ENCODE results near the gene TMEM203.
"Not testable (repeated sequence)": the region's sequence is repeated elsewhere in the genome, so short reads cannot be mapped to it uniquely, and the experiment has no call there.

TMEM203 gene

DNA sequence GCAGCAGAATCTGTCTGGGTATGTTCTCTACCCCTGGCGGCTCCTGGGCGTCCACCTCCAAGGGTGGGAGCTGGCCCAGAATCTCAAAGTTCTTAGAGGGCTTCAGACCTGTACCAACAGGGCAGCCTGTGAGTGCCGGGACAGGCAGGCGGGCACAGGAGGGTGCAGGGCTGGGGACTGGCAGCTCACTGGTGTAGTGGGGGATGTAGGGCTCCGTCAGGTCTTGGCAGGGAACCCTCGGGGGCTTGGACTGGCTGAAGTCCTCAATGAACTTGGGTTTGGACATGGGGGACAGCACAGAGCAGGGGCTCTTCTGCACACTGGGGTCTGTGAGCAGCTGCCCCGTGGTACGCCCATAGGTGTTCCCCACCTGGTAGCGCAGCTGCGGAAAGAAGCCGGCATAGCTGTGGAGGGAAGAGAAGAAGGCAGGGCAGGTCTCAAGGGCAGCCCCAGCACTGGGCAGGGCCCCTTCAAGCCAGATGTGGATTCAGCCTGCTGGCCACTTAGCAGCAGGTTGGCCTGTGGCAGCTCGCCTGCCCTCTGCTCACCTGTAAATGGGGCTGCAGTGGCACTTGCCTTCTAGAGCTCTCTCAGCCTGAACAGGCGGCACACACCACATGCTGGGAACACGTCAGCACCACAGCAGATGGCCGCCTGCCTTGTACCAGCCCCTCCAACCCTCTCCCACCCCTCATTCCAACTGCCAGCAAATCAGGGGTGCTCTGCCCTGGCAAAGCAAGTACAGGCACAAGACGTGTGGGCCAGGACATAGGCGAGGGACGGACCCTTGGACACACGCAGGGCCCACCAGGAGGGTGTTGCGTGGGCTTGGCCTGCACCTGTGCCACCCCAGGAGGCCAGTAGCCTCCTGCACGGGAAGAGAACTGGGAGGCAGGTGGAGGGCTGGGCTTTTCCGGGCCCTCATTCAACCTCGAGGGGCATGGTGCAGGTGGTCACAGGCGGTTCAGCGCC is 40.3 kb upstream of the TMEM203 start:
- TF ChIP-seq ZNF274 (IDR thresholded peaks at IDR 0.05; ENCODE audit: low read depth, low read length), result no peak
- no peak overlapping the region for H3K4me3 ChIP-seq (ENCODE audit: low read length)

DNA sequence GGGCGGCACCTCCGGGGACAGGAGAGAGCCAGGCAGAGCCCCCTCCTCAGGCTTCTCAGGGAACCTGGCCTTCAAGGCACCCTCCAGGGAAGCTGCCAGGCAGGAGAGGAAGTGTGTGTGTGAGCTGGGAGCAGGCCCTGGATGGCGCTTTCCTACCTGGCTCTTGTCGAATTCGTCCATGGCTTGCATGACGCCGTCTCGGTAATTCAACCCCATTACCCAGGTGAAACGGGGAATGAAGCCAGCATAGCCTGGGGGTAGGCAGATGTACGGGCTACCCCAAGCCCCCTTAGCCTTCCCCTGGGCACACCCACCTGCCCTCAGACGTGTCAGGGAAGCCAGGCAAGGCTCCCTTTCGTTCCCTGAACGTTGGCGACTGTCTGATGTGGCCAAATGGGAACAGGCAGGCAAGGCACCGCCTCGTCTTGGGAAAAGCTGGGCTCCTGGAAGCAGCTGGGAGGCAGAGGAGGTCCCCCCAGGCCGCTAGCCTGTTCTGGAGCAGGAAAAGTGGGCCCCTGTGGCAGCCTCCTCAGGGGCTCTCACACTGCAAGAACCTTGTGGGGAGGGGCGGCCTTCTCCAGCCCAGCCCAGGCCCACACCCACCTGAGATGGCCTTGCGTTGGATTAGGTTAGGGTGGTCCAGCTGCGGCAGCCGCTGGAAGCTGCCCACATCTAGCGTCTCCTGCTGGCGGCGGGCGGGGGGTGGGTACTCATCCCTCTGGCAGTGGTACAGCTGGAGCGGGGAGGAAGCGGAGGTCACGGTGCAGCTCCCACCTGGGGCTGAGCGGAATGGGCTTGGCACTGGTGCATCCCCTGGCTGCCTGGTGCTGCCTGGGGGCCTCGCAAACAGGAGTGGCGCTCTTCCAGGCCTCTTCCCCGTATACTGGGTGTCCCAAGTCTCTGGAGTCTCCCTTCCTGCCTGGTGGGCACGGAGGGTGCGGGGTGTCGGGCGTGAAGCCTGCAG is 39.3 kb upstream of the TMEM203 start:
- H3K4me3 ChIP-seq (ENCODE audit: low read length), result no peak overlapping the region
- no peak for TF ChIP-seq ZNF274 (IDR thresholded peaks at IDR 0.05; ENCODE audit: low read depth, low read length)

DNA sequence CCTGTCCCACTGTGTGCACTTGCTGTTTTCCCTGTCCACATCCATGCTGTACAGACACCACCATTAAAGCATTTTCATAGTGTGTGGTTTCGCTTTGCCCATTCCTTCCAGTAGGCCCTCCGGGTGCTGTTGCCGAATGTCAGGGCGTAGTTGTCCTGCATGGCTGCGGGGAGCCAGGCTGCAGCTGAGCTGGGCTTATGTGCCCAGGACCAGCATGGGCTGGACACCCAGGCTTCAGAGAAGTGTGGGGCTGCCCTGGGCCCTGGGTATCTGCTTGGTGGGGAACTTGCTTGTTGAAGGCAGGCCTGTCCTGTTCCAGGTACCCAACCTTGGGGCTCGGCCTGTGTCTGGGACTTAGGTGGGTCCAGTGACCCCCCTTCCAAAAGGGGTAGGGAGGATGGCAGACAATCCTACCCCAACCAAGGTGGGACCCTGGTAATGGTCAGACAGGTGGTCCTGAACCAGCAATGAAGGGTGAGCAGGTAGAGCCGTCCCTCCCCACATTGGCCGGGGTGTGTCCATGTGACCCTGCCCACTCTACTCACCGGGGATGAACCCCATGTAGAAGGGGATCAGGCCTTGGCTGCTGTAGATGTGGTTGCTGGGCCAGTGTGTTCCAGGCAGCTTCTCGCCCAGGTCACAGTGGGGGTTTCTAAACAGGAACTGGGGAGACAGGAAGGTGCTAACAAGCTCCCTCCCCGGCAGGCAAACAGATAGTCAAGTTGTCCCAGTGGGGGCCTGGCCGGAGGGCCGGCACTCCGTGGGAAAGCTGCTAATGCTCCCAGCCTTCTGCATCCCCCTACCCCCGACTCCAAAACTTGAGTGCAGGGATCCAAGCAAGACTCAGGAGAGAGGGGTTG is 38.4 kb upstream of the TMEM203 start:
- no peak for TF ChIP-seq ZNF274 (IDR thresholded peaks at IDR 0.05; ENCODE audit: low read depth, low read length)
- H3K4me3 ChIP-seq (ENCODE audit: low read length), result no peak overlapping the region

DNA sequence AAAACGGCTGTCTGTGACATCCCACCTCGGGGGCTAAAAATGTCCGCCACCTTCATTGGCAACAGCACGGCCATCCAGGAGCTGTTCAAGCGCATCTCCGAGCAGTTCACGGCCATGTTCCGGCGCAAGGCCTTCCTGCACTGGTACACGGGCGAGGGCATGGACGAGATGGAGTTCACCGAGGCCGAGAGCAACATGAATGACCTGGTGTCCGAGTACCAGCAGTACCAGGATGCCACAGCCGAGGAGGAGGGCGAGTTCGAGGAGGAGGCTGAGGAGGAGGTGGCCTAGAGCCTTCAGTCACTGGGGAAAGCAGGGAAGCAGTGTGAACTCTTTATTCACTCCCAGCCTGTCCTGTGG is 37.8 kb upstream of the TMEM203 start:
- not testable (repeated sequence) for H3K4me3 ChIP-seq (ENCODE audit: low read length)

DNA sequence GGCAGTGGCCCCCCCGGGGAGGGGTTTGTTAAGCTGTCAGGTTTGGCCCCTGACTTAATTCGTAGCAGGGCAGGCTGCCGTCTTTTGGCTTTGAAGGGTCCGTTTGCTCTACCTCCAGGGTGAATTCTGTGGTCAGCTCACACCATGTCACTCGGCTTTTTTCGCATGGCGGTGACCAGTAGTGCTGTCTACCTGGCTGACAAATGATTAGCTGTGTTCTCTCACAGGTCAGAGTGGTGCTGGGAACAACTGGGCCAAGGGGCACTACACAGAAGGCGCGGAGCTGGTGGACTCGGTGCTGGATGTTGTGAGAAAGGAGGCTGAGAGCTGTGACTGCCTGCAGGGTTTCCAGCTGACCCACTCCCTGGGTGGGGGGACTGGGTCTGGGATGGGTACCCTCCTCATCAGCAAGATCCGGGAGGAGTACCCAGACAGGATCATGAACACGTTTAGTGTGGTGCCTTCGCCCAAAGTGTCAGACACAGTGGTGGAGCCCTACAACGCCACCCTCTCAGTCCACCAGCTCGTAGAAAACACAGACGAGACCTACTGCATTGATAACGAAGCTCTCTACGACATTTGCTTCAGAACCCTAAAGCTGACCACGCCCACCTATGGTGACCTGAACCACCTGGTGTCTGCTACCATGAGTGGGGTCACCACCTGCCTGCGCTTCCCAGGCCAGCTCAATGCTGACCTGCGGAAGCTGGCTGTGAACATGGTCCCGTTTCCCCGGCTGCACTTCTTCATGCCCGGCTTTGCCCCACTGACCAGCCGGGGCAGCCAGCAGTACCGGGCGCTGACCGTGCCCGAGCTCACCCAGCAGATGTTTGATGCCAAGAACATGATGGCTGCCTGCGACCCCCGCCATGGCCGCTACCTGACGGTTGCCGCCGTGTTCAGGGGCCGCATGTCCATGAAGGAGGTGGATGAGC is 37.1 kb upstream of the TMEM203 start:
- no peak for TF ChIP-seq ZNF274 (IDR thresholded peaks at IDR 0.05; ENCODE audit: low read depth, low read length)
- H3K4me3 ChIP-seq (ENCODE audit: low read length), result peak overlapping the region; percentile 80

DNA sequence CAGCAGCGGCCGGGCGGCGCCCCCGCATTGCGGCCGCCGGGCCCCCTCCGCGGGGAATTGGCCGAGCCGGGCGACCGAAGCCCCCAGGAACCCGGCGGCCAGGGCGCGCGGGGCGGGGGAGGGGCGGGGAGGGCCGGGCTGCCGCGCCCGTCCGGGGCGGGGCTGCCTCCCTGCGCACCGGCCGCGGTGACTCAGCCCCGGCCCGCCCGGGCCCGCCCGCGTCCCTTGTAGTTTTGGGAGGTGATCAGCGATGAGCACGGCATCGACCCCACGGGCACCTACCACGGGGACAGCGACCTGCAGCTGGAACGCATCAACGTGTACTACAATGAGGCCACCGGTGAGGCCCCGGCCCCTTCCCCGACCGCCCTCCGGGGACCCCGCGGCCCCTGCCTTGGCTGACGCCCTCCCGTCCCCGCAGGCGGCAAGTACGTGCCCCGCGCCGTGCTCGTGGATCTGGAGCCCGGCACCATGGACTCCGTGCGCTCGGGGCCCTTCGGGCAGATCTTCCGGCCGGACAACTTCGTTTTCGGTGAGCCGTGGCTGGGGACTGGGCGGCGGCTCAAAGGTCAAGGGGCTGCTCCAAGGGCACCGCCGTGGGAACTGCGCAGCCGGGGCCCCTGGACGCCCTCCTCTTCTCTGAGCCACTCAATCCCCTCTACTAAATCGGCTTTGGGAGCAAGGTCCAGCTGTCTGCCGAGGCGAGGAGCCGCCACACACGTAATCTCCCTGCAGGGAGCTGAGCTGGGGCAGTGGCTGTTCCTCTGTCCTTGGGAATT is 36.2 kb upstream of the TMEM203 start:
- no peak for TF ChIP-seq ZNF274 (IDR thresholded peaks at IDR 0.05; ENCODE audit: low read depth, low read length)
- H3K4me3 ChIP-seq (ENCODE audit: low read length), result peak overlapping the region; percentile 80

DNA sequence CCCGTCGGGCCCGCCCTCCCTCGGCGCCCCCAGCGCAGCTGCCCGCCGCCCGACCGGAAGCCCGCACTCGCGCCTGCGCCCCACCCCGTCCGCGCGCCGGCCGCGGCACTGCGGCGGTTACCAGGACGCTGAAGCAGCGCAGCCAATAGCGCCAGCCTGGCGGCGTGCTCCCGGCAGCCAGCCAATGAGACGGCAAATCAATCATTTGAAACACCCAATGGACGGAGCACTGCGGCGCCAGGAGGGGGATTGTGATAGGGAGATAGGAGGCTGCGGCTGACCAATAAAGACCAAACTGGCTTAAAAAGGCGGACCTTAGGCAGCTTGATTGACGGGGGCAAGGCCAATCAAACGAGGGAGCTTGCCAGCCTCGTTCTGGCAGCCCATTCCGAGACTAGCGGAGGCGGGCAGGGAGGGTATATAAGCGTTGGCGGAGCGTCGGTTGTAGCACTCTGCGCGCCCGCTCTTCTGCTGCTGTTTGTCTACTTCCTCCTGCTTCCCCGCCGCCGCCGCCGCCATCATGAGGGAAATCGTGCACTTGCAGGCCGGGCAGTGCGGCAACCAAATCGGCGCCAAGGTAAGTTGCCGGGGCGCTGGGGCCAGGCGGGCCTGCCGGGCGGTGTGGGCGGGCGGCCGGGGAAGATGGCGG is 35.5 kb upstream of the TMEM203 start, which contains the start of gene TUBB4B:
Gene TUBB4B, plus strand, starts transcription at position 447 of the 649 bp plus-strand sequence. Its CDS starts 74 bp downstream, at position 521.
- TF ChIP-seq ZNF274 (IDR thresholded peaks at IDR 0.05; ENCODE audit: low read depth, low read length), result no peak
- peak within 1 kb of the TSS; percentile 80 for H3K4me3 ChIP-seq (ENCODE audit: low read length)

DNA sequence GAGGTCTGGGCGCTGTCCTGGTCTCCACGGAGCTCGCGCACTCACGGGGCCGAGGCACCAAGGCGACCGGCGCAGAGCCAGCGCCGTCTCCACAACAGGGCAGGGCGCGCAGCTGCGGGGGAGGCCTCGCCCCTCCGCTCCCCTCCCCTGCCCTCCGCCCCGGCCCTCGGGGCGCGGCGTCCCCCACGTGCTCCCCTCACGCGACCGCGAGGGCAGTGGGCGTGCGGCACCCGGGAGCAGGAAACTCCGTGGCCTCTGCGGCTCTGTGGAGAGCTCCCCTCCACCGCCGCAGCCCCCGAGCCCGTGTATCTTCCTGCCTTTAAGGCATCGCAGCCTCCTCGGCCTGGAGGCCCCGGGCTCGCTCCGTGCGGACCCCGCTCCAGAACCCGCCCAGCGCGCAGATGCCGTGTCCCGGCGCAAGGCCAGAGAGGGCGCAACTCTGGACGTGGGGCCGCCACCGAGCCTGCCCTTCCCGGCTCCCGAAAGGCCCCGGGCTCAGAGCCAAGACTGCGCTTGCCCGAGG is 34.9 kb upstream of the TMEM203 start:
- no peak for TF ChIP-seq ZNF274 (IDR thresholded peaks at IDR 0.05; ENCODE audit: low read depth, low read length)
- H3K4me3 ChIP-seq (ENCODE audit: low read length), result peak overlapping the region; percentile 74

DNA sequence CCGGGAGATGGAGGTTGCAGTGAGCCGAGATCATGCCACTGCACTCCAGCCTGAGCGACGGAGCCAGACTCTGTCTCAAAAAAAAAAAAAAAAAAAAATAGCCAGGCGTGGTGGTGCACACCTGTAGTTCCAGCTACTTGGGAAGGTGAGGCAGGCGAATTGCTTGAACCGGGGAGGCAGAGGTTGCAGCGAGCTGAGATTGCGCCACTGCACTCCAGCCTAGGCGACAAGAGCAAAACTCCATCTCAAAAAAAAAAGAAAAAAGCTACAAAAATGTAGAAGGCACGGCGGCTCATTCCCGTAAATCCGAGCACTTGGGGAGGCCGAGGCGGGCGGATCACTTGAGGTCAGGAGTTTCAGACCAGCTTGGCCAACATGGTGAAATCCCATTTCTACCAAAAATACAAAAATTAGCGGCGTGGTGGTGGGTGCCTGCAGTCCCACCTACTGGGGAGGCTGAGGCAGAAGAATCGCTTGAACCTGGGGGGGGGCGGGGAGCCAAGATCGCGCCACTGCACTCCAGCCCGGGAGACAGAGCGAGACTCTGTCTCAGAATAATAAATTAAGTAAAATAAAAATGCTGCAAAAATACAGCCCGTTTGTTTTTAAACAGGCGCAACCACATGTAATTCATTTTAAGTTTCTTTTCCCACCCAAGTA is 34.2 kb upstream of the TMEM203 start:
- H3K4me3 ChIP-seq (ENCODE audit: low read length), result peak overlapping the region; percentile 74

DNA sequence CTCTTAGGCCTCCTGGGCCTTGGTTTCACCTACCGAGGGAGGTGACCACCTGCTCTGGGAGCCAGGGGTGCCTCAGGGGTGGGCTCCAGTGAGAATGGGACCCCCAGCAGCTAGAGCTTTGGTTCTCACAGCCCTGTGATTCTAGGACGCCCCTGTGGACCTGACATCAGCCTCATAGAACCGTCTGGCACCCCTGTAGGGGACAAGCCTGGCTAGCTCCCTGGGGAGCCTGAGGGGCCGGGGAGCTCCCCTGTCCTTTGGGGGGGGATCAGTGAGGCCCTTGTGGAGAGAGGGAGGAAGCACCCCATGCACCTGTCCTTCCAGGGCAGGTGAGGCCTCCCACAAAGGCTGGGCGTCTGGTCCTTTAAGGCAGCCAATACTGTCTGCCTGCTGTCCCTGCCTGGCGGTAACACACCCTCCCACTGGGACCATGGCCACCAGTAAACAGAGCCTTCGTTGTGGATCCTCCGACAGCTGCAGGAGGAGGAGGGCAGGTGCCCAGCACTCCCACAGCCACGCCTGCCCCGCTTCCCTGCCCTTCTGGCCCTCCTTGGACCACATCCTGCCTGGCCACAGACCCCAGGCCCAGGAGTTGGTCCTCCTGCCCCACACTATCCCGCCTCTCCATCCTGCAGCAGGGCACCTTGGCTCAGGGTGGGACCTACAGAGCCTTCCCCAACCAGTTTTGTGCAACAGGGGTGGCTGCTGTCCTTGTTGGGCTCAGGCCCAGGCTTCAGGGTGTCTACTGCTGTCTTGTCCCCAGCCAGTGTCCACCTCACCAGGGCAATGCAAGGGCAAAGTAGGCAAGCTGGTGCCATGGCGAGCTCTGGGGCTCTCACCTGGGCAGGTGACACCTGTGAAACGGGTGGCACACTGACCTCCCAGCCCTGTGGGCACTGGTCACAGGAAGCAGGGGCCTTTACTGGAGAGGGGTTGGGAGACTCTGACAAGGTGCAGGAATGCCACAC is 32.6 kb upstream of the TMEM203 start:
- TF ChIP-seq ZNF274 (IDR thresholded peaks at IDR 0.05; ENCODE audit: low read depth, low read length), result no peak
- H3K4me3 ChIP-seq (ENCODE audit: low read length), result no peak overlapping the region

All from GM08714 (cell line).